ENCODE data around the gene FEM1A. TPM values are rescaled to one million over a fixed set of nuclear protein-coding genes. Genes with fewer than 3 reads are reported as not detected.
"Not testable (repeated sequence)": the region's sequence is repeated elsewhere in the genome, so short reads cannot be mapped to it uniquely, and the experiment has no call there.

The FEM1A gene
- total RNA-seq, 1 donor from 2014 or later: 46.5 TPM

GRCh38 chr19:4830768-4831265 is 39.3 kb downstream of the FEM1A start:
- Histone ChIP-seq H3K36me3 (no peaks in the 10 kb centered on the region), H3K4me3 (peak overlapping the region; percentile 97), H3K9me3 (replicated peaks) (no peaks in the 10 kb centered on the region), H3K27ac (replicated peaks) (peak overlapping the region; percentile 93), H3K27me3 (ENCODE audit: low read depth) (no peaks in the 10 kb centered on the region), H3K4me1 (peaks cover 39% of the 10 kb centered on the region)
- TF ChIP-seq, protein P1, sequence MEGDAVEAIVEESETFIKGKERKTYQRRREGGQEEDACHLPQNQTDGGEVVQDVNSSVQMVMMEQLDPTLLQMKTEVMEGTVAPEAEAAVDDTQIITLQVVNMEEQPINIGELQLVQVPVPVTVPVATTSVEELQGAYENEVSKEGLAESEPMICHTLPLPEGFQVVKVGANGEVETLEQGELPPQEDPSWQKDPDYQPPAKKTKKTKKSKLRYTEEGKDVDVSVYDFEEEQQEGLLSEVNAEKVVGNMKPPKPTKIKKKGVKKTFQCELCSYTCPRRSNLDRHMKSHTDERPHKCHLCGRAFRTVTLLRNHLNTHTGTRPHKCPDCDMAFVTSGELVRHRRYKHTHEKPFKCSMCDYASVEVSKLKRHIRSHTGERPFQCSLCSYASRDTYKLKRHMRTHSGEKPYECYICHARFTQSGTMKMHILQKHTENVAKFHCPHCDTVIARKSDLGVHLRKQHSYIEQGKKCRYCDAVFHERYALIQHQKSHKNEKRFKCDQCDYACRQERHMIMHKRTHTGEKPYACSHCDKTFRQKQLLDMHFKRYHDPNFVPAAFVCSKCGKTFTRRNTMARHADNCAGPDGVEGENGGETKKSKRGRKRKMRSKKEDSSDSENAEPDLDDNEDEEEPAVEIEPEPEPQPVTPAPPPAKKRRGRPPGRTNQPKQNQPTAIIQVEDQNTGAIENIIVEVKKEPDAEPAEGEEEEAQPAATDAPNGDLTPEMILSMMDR (IDR thresholded peaks at IDR 0.05; ENCODE audit: borderline replicate concordance): no peak
- no peak for DNase-seq
- intact Hi-C loops (cut with micrococcal nuclease): no loop called here

DNA sequence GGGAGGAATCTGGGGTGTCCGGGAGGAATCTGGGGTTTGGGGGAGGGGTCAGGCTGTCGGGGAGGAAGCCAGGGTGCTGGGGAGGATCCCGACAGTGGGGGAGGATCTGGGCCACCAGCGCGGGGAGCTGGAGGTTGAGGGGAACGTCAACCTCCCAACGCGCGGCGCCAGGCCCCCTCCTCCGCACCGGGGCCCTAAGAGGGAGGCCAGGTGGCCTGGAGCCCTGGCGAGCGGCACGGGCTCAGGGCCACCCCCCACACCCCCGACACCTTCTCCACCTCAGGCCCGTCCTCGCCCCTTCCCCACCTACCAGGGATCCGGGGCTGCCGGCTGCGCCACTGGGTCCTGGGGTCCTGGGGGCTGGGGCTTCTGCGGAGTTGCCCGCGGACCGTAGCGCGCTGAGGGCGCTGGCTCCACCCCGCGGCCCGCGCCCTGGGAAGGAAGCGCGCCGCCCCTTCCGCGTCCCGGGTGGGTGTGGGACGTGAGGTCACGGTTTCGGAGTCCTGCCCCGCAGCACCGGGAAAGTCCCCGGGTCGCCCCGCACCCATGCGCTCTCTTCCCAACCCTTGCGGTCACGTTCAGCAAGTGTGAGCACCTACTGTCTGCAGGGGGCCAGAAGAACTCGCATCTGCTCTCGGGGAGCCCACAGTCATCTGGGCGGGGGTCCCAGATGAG is 39.9 kb downstream of the FEM1A start, which contains the start of gene TICAM1:
TICAM1 (minus strand) TSS at position 409 of the 675 bp plus-strand sequence. CDS start 13,335 bp downstream, outside the sequence.
- intact Hi-C loops (cut with micrococcal nuclease): no loop called here
- Histone ChIP-seq H3K27ac (replicated peaks) (peak within 1 kb of the TSS; percentile 93), H3K36me3 (no peaks in the 10 kb centered on the region), H3K9me3 (replicated peaks) (no peaks in the 10 kb centered on the region), H3K4me3 (peak within 1 kb of the TSS; percentile 97), H3K27me3 (ENCODE audit: low read depth) (no peaks in the 10 kb centered on the region), H3K4me1 (peaks cover 39% of the 10 kb centered on the region)
- peak; percentile 83 for DNase-seq
- TF ChIP-seq, protein P1 (IDR thresholded peaks at IDR 0.05; ENCODE audit: borderline replicate concordance): peak; percentile 24

DNA sequence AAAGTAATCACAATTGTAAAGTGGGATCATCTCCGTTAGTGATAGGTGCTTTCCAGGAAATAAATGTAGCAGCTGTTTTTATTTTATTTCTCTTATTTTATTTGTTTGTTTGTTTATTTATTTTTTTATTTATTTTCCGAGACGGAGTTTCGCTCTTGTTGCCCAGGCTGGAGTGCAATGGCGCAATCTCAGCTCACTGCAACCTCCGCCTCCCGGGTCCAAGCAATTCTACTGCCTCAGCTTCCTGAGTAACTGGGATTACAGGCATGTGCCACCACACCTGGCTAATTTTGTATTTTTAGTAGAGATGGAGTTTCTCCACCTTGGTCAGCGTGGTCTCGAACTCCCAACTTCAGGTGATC is 40.4 kb downstream of the FEM1A start:
- H3K27me3 ChIP-seq (ENCODE audit: low read depth); H3K9me3 ChIP-seq (replicated peaks); H3K36me3 ChIP-seq; DNase-seq; intact Hi-C loops (cut with micrococcal nuclease): not testable (repeated sequence)
- Histone ChIP-seq H3K27ac (replicated peaks) (peak overlapping the region; percentile 93), H3K4me3 (peak overlapping the region; percentile 97), H3K4me1 (peaks cover 39% of the 10 kb centered on the region)

DNA sequence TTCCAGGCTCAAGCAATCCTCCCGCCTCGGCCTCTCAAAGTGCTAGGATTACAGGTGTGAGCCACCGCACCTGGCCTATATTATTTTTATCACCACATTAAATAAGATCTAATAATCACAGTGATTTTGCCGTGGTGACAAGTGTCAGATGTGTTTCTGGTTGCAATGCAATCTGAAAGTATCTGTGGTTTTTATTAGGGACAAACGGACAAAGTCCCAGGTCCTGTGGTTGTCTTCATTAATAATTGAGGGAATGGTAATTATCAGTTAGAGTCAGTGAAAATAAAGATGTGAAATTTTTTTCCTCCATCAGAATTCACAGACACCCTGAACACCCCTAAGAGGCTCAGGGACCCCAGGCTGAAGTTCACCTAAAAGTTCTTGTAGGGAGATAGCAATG is 41.2 kb downstream of the FEM1A start:
- no peak for DNase-seq
- no peaks in the 10 kb centered on the region for H3K36me3 ChIP-seq
- no peaks in the 10 kb centered on the region for H3K27me3 ChIP-seq (ENCODE audit: low read depth)
- H3K9me3 ChIP-seq (replicated peaks): no peaks in the 10 kb centered on the region
- H3K4me1 ChIP-seq: peaks cover 38% of the 10 kb centered on the region
- TF ChIP-seq, protein P1 (IDR thresholded peaks at IDR 0.05; ENCODE audit: borderline replicate concordance): no peak
- no peak overlapping the region for H3K4me3 ChIP-seq
- H3K27ac ChIP-seq (replicated peaks): no peak overlapping the region
- intact Hi-C loops (cut with micrococcal nuclease): no loop called here

DNA sequence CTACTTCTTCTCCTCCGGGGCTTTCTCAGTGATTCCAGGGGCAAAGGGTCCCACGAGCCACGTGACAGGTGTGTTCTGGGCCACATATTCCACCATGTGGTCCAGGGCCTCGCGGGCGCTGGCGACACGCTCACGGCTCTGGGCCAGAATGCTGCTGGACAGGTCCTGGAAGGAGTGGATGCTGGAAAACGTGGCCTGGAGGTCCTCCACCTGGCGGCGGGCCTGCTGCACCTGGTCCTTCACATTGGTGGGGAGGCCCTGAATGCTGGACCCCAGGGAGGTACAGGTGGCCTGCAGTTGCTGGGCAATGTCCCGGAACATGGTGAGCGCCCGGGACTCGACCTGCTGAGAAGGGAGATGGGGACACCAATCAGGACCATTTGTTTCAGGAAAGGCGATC is 47.7 kb downstream of the FEM1A start:
- Histone ChIP-seq H3K4me3 (no peak overlapping the region), H3K27me3 (ENCODE audit: low read depth) (no peaks in the 10 kb centered on the region), H3K27ac (replicated peaks) (no peak overlapping the region), H3K9me3 (replicated peaks) (no peaks in the 10 kb centered on the region), H3K4me1 (no peaks in the 10 kb centered on the region), H3K36me3 (peaks cover 37% of the 10 kb centered on the region)
- no peak for DNase-seq
- intact Hi-C loops (cut with micrococcal nuclease): no loop called here
- TF ChIP-seq, protein P1 (IDR thresholded peaks at IDR 0.05; ENCODE audit: borderline replicate concordance): no peak

DNA sequence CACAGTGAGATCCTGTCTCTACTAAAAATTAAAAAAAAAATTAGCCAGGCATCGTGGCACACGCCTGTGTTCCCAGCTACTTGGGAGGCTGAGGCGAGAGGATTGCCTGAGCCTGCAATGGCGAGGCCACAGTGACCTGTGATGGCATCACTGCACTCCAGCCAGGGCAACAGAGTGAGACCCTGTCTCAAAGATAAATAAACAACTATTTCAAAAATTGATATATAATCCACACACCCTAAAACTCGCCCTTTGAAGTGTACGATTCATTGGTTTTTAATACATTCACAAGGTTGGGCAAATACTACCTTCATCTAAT is 52.1 kb downstream of the FEM1A start:
- no peak overlapping the region for H3K27ac ChIP-seq (replicated peaks)
- peaks cover 71% of the 10 kb centered on the region for H3K36me3 ChIP-seq
- H3K4me1 ChIP-seq: no peaks in the 10 kb centered on the region
- no peaks in the 10 kb centered on the region for H3K9me3 ChIP-seq (replicated peaks)
- H3K4me3 ChIP-seq: no peak overlapping the region
- no peaks in the 10 kb centered on the region for H3K27me3 ChIP-seq (ENCODE audit: low read depth)
- no peak for DNase-seq
- TF ChIP-seq, protein P1 (IDR thresholded peaks at IDR 0.05; ENCODE audit: borderline replicate concordance): no peak
- intact Hi-C loops (cut with micrococcal nuclease): no loop called here

Data from left ventricle myocardium inferior (tissue), 1 donor.